Measurements from ENCODE around the gene PCDHGA3.
"Not testable (repeated sequence)": the region's sequence is repeated elsewhere in the genome, so short reads cannot be mapped to it uniquely, and the experiment has no call there.

The PCDHGA3 gene

GRCh38 chr5:141393267-141393666 lies 49.6 kb downstream of the PCDHGA3 start:
- TF ChIP-seq CTCF (IDR thresholded peaks at IDR 0.05; ENCODE audit: low read depth, low read length), result no peak
- H3K4me3 ChIP-seq (ENCODE audit: low read depth, low read length), result no peak overlapping the region
- in situ Hi-C loops (cut with HindIII; ENCODE audit: low sequenced_read_pairs), result no loop called here
- DNase-seq (ENCODE audit: low read depth, low spot score), result no peak

GRCh38 chr5:141394401-141395187 lies 51.0 kb downstream of the PCDHGA3 start:
- DNase-seq (ENCODE audit: low read depth, low spot score); H3K4me3 ChIP-seq (ENCODE audit: low read depth, low read length); in situ Hi-C loops (cut with HindIII; ENCODE audit: low sequenced_read_pairs): not testable (repeated sequence)
